Left lung (tissue), 10 donors: Measurements from ENCODE around the gene FLRT1. TPM values are rescaled to one million over a fixed set of nuclear protein-coding genes. Genes with fewer than 3 reads are reported as not detected.

Experiments used
- ATAC-seq: fragments of 200-7000 bp; cut with Tn5 transposase; one replicate; pipeline ENCODE4 v1.9.1; 2020; ENCODE audit warnings: moderate library complexity
- DNase-seq, 4 donors: peaks; one replicate each; pipeline ENCODE4 v3.0.0-alpha.2; 2013 to 2020
- H3K27ac ChIP-seq, 2 donors: fragments of 200-600 bp; sonication (generic) in 1 of 2; one replicate each; pipeline versions ENCODE4 v1.5.0 to v1.8.0; 2020 to 2021
- H3K27me3 ChIP-seq, 2 donors: fragments of 200-600 bp; sonication (generic) in 1 of 2; one replicate each; pipeline versions ENCODE4 v1.5.0 to v1.8.0; 2020 to 2021
- H3K36me3 ChIP-seq, 2 donors: fragments of 200-600 bp; sonication (generic) in 1 of 2; one replicate each; pipeline versions ENCODE4 v1.5.0 to v1.8.0; 2020 to 2021
- H3K4me1 ChIP-seq, 2 donors: fragments of 200-600 bp; one replicate each; pipeline ENCODE4 v1.8.0; 2021
- H3K4me3 ChIP-seq, 2 donors: fragments of 200-600 bp; sonication (generic) in 1 of 2; one replicate each; pipeline versions ENCODE4 v1.5.0 to v1.8.0; 2020 to 2021; ENCODE audit warnings: mild to moderate bottlenecking in 1 of 2
- H3K9me3 ChIP-seq, 2 donors: fragments of 200-600 bp; sonication (generic) in 1 of 2; one replicate each; pipeline versions ENCODE4 v1.5.0 to v1.8.0; 2020 to 2021
- CTCF ChIP-seq, 2 donors: fragments of 200-600 bp; sonication (generic) in 1 of 2; IDR thresholded peaks; one replicate each; pipeline versions ENCODE4 v1.5.0 to v1.8.0; 2021; ENCODE audit warnings: antibody characterized with exemption in 2 of 2
- intact Hi-C, 2 donors: fragments of 100-400 bp; cut with DNase I; formaldehyde crosslinking; loops; one replicate each; pipeline versions ENCODE4 v1.11.2 to v1.14.2; 2022
- polyA plus RNA-seq, 6 donors: library from polyadenylated mRNA; unstranded; fragments of 120-200 nt; gene quantifications; one replicate each; pipeline ENCODE4 v1.2.1, GENCODE V29; 2013; ENCODE audit not compliant: insufficient read length in 6 of 6
- total RNA-seq, 2 donors: library from RNA; stranded (reverse); fragmentation: NEBNext Ultra II Directional; extraction: Animal tissue kit (Norgen Biotek cat#: 25700); gene quantifications; one replicate each; pipeline ENCODE4 v1.2.1, GENCODE V29; 2021
- donor health status: DM: no; HTN: yes; CAD: no.
- donor health status: DM: no; HTN: no; CAD: no.

FLRT1 gene
- total and polyA plus RNA-seq, 8 donors = 0.15 to 5.5 (median 3.8) TPM

- intact Hi-C loops = no loop called here
- peak in 2 of 4 donors; percentile 53 to 78 for DNase-seq
- no peak for TF ChIP-seq CTCF (IDR thresholded peaks at IDR 0.05)
- Histone ChIP-seq H3K4me1 (peaks cover 14 to 22% of the 10 kb centered on the region in 2 donors), H3K27me3 (peaks cover 0 to 52% of the 10 kb centered on the region in 2 donors), H3K27ac (no peak overlapping the region), H3K36me3 (no peaks in the 10 kb centered on the region), H3K9me3 (no peaks in the 10 kb centered on the region), H3K4me3 (peak overlapping the region; percentile 35 to 42)
- peak; percentile 64 for ATAC-seq
Observed at GRCh38 chr11:64007160-64007628, 28.5 kb upstream of the FLRT1 start.

GRCh38 chr11:64007629-64008282, 28.0 kb upstream of the FLRT1 start:
- peak overlapping the region; percentile 35 to 42 for H3K4me3 ChIP-seq
- H3K36me3 ChIP-seq = no peaks in the 10 kb centered on the region
- H3K4me1 ChIP-seq = peaks cover 14 to 18% of the 10 kb centered on the region in 2 donors
- peak; percentile 96 for ATAC-seq
- intact Hi-C loops = no loop called here
- peak in 1 of 2 donors; percentile 41 for TF ChIP-seq CTCF (IDR thresholded peaks at IDR 0.05)
- peaks cover 0 to 46% of the 10 kb centered on the region in 2 donors for H3K27me3 ChIP-seq
- no peaks in the 10 kb centered on the region for H3K9me3 ChIP-seq
- no peak overlapping the region for H3K27ac ChIP-seq
- DNase-seq = peak in 3 of 4 donors; percentile 37 to 92 (median 78)

- H3K9me3 ChIP-seq = no peaks in the 10 kb centered on the region
- peaks cover 0 to 42% of the 10 kb centered on the region in 2 donors for H3K27me3 ChIP-seq
- H3K27ac ChIP-seq = no peak overlapping the region
- peaks cover 14 to 18% of the 10 kb centered on the region in 2 donors for H3K4me1 ChIP-seq
- DNase-seq (no peak), ATAC-seq (no peak)
- H3K36me3 ChIP-seq = no peaks in the 10 kb centered on the region
- no peak for TF ChIP-seq CTCF (IDR thresholded peaks at IDR 0.05)
- H3K4me3 ChIP-seq = no peak overlapping the region
- intact Hi-C loops = no loop called here
Observed at GRCh38 chr11:64008283-64008913, 27.3 kb upstream of the FLRT1 start.

GRCh38 chr11:64008914-64009633, 26.7 kb upstream of the FLRT1 start:
- Histone ChIP-seq H3K27me3 (peaks cover 0 to 37% of the 10 kb centered on the region in 2 donors), H3K4me1 (peaks cover 14 to 18% of the 10 kb centered on the region in 2 donors), H3K27ac (no peak overlapping the region), H3K4me3 (no peak overlapping the region), H3K9me3 (no peaks in the 10 kb centered on the region), H3K36me3 (no peaks in the 10 kb centered on the region)
- intact Hi-C loops = no loop called here
- ATAC-seq (no peak), DNase-seq (no peak)
- no peak for TF ChIP-seq CTCF (IDR thresholded peaks at IDR 0.05)

- intact Hi-C loops = no loop called here
- peaks cover 14 to 18% of the 10 kb centered on the region in 2 donors for H3K4me1 ChIP-seq
- TF ChIP-seq CTCF (IDR thresholded peaks at IDR 0.05) = no peak
- H3K9me3 ChIP-seq = no peaks in the 10 kb centered on the region
- no peaks in the 10 kb centered on the region for H3K36me3 ChIP-seq
- no peak overlapping the region for H3K27ac ChIP-seq
- ATAC-seq = no peak
- DNase-seq = no peak
- no peak overlapping the region for H3K4me3 ChIP-seq
- peaks cover 0 to 37% of the 10 kb centered on the region in 2 donors for H3K27me3 ChIP-seq
Observed at GRCh38 chr11:64009710-64010109, 26.0 kb upstream of the FLRT1 start.
